GM08714 (cell line): ENCODE measurements around the gene CRYBG1.

ENCODE experiments used
- H3K4me3 ChIP-seq: fragments of 200-500 bp; sonication (Bioruptor generic); 2 replicates; pipeline ENCODE4 v1.5.1; 2014; ENCODE audit warnings: mild to moderate bottlenecking, low read length, inconsistent platforms
- ZNF274 ChIP-seq: IDR thresholded peaks from 2 replicates; pipeline ENCODE4 v1.6.1; 2012; ENCODE audit warnings: mild to moderate bottlenecking, low read depth, low read length

Gene CRYBG1

GRCh38 chr6:106476331-106477105 is 116.0 kb downstream of the CRYBG1 start:
- no peak for TF ChIP-seq ZNF274
- no peak overlapping the region for H3K4me3 ChIP-seq

- H3K4me3 ChIP-seq: no peak overlapping the region
- TF ChIP-seq ZNF274: no peak
Observed at GRCh38 chr6:106477146-106477545, 116.6 kb downstream of the CRYBG1 start.

GRCh38 chr6:106477790-106478189 is 117.3 kb downstream of the CRYBG1 start:
- H3K4me3 ChIP-seq: no peak overlapping the region

GRCh38 chr6:106486236-106486635 is 125.7 kb downstream of the CRYBG1 start:
- H3K4me3 ChIP-seq: no peak overlapping the region
- no peak for TF ChIP-seq ZNF274

More at GRCh38 chr6:106477790-106478189, 117.3 kb downstream of the CRYBG1 start:
- no peak for TF ChIP-seq ZNF274

- H3K4me3 ChIP-seq: no peak overlapping the region
- no peak for TF ChIP-seq ZNF274
Observed at GRCh38 chr6:106488494-106489370, 128.2 kb downstream of the CRYBG1 start.

- TF ChIP-seq ZNF274: no peak
- no peak overlapping the region for H3K4me3 ChIP-seq
Observed at GRCh38 chr6:106490030-106490429, 129.5 kb downstream of the CRYBG1 start.

GRCh38 chr6:106490436-106490835 is 129.9 kb downstream of the CRYBG1 start:
- TF ChIP-seq ZNF274: no peak
- no peak overlapping the region for H3K4me3 ChIP-seq

- TF ChIP-seq ZNF274: no peak
- H3K4me3 ChIP-seq: no peak overlapping the region
Observed at GRCh38 chr6:106490974-106491373, 130.5 kb downstream of the CRYBG1 start.

- TF ChIP-seq ZNF274: no peak
- H3K4me3 ChIP-seq: no peak overlapping the region
Observed at GRCh38 chr6:106495014-106495413, 134.5 kb downstream of the CRYBG1 start.

GRCh38 chr6:106496823-106497222 is 136.3 kb downstream of the CRYBG1 start:
- no peak overlapping the region for H3K4me3 ChIP-seq
- TF ChIP-seq ZNF274: no peak

GRCh38 chr6:106501960-106502371 is 141.4 kb downstream of the CRYBG1 start:
- TF ChIP-seq ZNF274: no peak
- no peak overlapping the region for H3K4me3 ChIP-seq

- no peak for TF ChIP-seq ZNF274
- no peak overlapping the region for H3K4me3 ChIP-seq
Observed at GRCh38 chr6:106502559-106502958, 142.0 kb downstream of the CRYBG1 start.

GRCh38 chr6:106508277-106508676 is 147.8 kb downstream of the CRYBG1 start:
- H3K4me3 ChIP-seq: no peak overlapping the region
- TF ChIP-seq ZNF274: no peak

- TF ChIP-seq ZNF274: no peak
- no peak overlapping the region for H3K4me3 ChIP-seq
Observed at GRCh38 chr6:106508834-106509233, 148.3 kb downstream of the CRYBG1 start.

- TF ChIP-seq ZNF274: no peak
- H3K4me3 ChIP-seq: peak overlapping the region; percentile 63; the same call in 1 of the 2 replicates
Observed at GRCh38 chr6:106509420-106510089, 149.0 kb downstream of the CRYBG1 start.
